ENCODE measurements around the gene DMRT2.

DNA sequence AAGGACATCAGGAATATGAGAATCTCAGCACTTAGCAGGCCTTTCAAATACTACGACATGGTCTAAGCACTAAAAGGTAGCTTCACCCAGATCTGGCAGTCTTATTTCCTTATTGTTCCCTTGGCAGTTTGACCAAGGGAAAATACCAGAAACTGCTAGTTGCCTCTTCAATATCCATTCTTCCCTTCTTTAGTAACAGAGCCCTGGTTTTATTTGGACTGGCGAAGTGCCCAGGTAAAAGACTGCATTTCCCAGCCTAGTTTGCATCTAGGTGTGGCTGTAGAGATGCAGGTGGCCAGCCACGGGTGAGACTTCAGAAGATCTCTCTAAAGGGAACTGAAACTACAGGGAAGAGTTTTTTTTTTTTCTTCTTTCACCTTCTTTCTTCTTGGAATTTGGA, 21.6 kb downstream of the DMRT2 start:
- TF ChIP-seq, protein P1, sequence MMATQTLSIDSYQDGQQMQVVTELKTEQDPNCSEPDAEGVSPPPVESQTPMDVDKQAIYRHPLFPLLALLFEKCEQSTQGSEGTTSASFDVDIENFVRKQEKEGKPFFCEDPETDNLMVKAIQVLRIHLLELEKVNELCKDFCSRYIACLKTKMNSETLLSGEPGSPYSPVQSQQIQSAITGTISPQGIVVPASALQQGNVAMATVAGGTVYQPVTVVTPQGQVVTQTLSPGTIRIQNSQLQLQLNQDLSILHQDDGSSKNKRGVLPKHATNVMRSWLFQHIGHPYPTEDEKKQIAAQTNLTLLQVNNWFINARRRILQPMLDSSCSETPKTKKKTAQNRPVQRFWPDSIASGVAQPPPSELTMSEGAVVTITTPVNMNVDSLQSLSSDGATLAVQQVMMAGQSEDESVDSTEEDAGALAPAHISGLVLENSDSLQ (IDR thresholded peaks at IDR 0.05): no peak
- TF ChIP-seq HDGF (IDR thresholded peaks at IDR 0.05; ENCODE audit: borderline replicate concordance) (no peak), ZNF384 (IDR thresholded peaks at IDR 0.05) (no peak)

Data from HEK293T (cell line).